ENCODE measurements around the gene MIEN1.

DNA sequence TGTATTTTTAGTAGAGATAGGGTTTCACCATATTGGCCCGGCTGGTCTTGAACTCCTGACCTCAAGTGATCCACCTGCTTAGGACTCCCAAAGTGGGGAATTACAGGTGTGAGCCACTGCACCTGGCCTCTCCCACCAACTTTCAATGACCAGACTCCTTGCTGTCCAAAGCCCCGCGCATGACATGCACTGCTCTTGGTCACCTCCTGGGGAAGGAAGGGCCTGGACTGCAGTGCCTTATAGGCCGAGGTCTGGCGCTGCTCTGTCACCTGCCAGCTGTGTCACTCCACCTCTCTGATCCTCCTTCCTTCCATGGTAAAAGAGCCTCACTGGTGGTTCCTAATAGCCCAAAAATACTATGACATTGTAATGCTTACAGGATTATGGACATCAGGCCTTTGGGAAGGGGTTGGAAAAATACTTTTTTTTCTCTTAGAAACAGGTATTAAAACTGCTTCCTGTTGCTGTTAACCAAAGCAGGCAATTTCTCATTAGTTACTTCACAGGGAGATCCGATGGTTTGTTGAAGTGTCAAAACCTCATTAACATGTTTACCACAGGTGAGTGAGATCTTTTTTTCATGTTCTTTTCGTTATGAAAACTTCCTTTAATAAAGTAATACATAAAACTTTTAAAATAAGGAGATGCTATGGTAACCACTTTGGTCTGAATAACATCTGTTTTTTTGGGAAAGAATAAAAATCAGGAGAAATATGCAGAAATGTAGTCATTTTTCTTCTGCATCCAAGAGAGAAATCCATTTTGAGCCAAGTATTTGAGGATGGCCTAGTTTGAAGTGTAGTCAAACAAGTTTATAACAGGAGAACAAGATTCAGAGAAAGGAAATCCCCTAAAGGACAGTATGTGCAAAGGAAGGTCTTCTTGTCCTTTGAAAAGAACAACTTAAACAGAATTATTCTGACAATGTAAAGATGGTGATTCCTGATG lies 42.9 kb upstream of the MIEN1 start:
- TF ChIP-seq EP300 (IDR thresholded peaks at IDR 0.05): no peak
- TF ChIP-seq, protein P1, sequence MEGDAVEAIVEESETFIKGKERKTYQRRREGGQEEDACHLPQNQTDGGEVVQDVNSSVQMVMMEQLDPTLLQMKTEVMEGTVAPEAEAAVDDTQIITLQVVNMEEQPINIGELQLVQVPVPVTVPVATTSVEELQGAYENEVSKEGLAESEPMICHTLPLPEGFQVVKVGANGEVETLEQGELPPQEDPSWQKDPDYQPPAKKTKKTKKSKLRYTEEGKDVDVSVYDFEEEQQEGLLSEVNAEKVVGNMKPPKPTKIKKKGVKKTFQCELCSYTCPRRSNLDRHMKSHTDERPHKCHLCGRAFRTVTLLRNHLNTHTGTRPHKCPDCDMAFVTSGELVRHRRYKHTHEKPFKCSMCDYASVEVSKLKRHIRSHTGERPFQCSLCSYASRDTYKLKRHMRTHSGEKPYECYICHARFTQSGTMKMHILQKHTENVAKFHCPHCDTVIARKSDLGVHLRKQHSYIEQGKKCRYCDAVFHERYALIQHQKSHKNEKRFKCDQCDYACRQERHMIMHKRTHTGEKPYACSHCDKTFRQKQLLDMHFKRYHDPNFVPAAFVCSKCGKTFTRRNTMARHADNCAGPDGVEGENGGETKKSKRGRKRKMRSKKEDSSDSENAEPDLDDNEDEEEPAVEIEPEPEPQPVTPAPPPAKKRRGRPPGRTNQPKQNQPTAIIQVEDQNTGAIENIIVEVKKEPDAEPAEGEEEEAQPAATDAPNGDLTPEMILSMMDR (IDR thresholded peaks at IDR 0.05): no peak
- TF ChIP-seq POLR2A (IDR thresholded peaks at IDR 0.05): no peak

Data from stomach (tissue), 4 donors.